LNCaP clone FGC (cell line): ENCODE results near the gene CRX.
"Not testable (repeated sequence)": the region's sequence is repeated elsewhere in the genome, so short reads cannot be mapped to it uniquely, and the experiment has no call there.

Experiments used
- DNase-seq: peaks from one replicate; pipeline ENCODE4 v3.0.0-alpha.2; 2011; ENCODE audit warnings: low read depth
- H3K4me3 ChIP-seq: 2 replicates; pipeline ENCODE4 v1.5.1; 2011; ENCODE audit warnings: mild to moderate bottlenecking, low read depth, low read length, control low read depth
- TF ChIP-seq, protein P1 (sequence below): IDR thresholded peaks from 2 replicates; pipeline ENCODE4 v1.5.1; 2012; ENCODE audit warnings: mild to moderate bottlenecking; ENCODE audit not compliant: control insufficient read depth, insufficient read depth; ENCODE audit errors: extremely low read depth

The CRX gene

GRCh38 chr19:47848425-47848822, 26.7 kb downstream of the CRX start:
- TF ChIP-seq, protein P1, sequence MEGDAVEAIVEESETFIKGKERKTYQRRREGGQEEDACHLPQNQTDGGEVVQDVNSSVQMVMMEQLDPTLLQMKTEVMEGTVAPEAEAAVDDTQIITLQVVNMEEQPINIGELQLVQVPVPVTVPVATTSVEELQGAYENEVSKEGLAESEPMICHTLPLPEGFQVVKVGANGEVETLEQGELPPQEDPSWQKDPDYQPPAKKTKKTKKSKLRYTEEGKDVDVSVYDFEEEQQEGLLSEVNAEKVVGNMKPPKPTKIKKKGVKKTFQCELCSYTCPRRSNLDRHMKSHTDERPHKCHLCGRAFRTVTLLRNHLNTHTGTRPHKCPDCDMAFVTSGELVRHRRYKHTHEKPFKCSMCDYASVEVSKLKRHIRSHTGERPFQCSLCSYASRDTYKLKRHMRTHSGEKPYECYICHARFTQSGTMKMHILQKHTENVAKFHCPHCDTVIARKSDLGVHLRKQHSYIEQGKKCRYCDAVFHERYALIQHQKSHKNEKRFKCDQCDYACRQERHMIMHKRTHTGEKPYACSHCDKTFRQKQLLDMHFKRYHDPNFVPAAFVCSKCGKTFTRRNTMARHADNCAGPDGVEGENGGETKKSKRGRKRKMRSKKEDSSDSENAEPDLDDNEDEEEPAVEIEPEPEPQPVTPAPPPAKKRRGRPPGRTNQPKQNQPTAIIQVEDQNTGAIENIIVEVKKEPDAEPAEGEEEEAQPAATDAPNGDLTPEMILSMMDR = no peak
- DNase-seq = no peak
- no peak overlapping the region for H3K4me3 ChIP-seq

GRCh38 chr19:47848823-47849473, 27.2 kb downstream of the CRX start:
- H3K4me3 ChIP-seq = no peak overlapping the region
- no peak for DNase-seq
- TF ChIP-seq, protein P1 = no peak

DNA sequence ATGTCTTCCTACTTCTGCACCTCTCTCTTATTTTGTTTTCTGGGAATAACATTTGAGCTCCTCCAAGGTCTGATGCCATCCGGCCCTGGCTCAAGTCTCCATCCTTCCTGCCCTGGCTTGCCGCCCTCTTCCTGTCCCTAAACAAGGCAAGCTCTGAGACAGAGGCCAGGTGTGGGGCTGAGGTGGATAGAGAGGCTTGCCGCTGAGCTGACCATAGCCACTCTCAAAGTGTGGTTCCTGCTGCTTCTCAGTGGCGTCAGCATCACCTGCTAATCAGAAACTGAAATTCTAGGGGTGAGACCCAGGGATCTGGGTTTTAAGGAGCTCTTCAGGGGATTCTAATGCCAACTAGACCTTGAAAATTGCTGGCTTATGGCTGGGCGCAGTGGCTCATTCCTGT, 31.3 kb downstream of the CRX start:
- TF ChIP-seq, protein P1 = no peak
- no peak for DNase-seq
- no peak overlapping the region for H3K4me3 ChIP-seq

DNA sequence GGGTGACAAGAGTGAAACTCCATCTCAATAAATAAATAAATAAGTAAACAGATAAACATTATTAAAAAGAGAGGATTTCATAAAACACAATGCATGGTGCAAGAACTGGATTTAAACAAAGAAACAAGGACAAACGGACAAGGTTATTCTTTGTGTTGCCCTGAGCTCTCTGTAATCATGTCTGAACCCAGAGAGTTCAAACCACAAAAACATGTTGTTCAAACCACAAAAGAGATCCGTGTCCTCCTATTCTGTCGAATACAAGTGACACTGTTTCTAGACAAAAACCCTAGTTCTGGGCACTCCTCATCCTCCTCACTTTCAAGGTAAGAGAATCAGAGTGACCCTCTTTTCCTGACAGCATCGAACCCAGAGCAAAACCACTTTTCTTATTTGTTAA, 32.7 kb downstream of the CRX start:
- no peak overlapping the region for H3K4me3 ChIP-seq
- TF ChIP-seq, protein P1 = no peak
- DNase-seq = no peak

GRCh38 chr19:47858231-47858630, 36.5 kb downstream of the CRX start:
- not testable (repeated sequence) for H3K4me3 ChIP-seq, DNase-seq

GRCh38 chr19:47858646-47859285, 37.0 kb downstream of the CRX start, which contains the start of gene TPRX2:
Gene TPRX2, plus strand, starts transcription at chr19:47859235. Its CDS starts 12 bp downstream, at chr19:47859247.
- DNase-seq, H3K4me3 ChIP-seq: not testable (repeated sequence)

GRCh38 chr19:47859838-47860237, 38.1 kb downstream of the CRX start:
- not testable (repeated sequence) for DNase-seq, H3K4me3 ChIP-seq

DNA sequence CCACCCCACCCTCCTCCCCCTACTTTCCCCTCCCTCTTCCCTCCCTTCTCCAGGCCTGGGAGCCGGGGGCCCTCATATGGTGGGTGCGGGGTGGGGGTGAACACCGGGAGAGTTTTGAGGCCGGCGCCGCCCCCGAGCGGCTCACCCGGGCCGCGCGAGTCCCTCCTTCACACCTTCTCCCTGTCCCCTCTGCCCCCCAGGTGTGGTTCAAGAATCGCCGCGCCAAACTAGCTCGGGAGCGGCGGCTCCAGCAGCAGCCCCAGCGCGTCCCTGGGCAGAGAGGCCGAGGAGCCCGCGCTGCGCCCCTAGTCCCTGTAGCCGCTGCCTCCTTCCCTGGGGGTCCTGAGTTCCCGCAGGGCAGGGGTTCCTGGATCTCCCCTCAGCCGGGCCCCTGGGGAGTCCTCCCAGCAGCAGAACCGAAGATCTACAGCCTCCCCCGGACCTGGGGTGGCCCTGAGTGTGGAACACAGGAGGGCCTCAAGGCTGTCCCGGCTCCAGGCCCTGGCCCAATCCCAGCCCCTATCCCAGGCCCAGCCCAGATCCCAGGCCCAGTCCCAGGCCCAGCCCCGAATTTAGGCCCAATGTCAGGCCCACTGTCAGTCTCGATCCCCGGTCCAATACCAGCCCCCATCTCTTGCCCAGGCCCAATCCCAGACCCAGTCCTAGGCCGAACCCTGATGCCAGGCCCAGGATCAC, 39.0 kb downstream of the CRX start:
- no peak overlapping the region for H3K4me3 ChIP-seq
- TF ChIP-seq, protein P1 = no peak
- no peak for DNase-seq
